Pancreas (tissue), 10 donors: ENCODE measurements around the gene RIC8B. TPM values are rescaled to one million over a fixed set of nuclear protein-coding genes. Genes with fewer than 3 reads are reported as not detected.

Experiments
- ATAC-seq, 4 donors: fragments of 200-7000 bp; cut with Tn5 transposase; one replicate each; pipeline versions ENCODE4 v1.8.0 to v1.9.1; 2020; ENCODE audit warnings: mild to moderate bottlenecking in 4 of 4, moderate library complexity in 4 of 4
- DNase-seq, 6 donors: peaks; one replicate each; pipeline ENCODE4 v3.0.0-alpha.2; 2020
- FAIRE-seq: peaks from 2 replicates; lab custom pipeline; 2012; peaks lifted over from hg19 to GRCh38; lab: Jason Lieb, UNC
- H3K27ac ChIP-seq, 4 donors: fragments of 200-600 bp; sonication (generic); 1 replicate in 3 of 4; 2 replicates in 1 of 4; pipeline versions ENCODE4 v1.5.0 to v1.8.0; 2020
- H3K27me3 ChIP-seq, 4 donors: fragments of 200-600 bp; one replicate each; pipeline ENCODE4 v1.8.0; 2021
- H3K36me3 ChIP-seq, 3 donors: fragments of 200-600 bp; sonication (generic) in 1 of 3; one replicate each; pipeline versions ENCODE4 v1.5.0 to v1.8.0; 2020 to 2021
- H3K4me1 ChIP-seq, 3 donors: fragments of 200-600 bp; one replicate each; pipeline ENCODE4 v1.8.0; 2021
- H3K4me3 ChIP-seq, 4 donors: fragments of 200-600 bp; sonication (generic) in 2 of 4; one replicate each; pipeline versions ENCODE4 v1.5.0 to v1.8.0; 2020 to 2021
- H3K9me3 ChIP-seq, 4 donors: fragments of 200-600 bp; one replicate each; pipeline ENCODE4 v1.8.0; 2021
- WGBS, 2 donors: extraction: QIAGEN DNeasy Blood & Tissue Kit; methylation state at CpG; one replicate each; pipeline ENCODE4 v1.1.7; 2013; 5-methylcytosine and 5-hydroxymethylcytosine counted together
- intact Hi-C, 3 donors: fragments of 100-400 bp; cut with DNase I; formaldehyde crosslinking; loops; one replicate each; pipeline versions ENCODE4 v1.11.1 to v1.14.2; 2022
- polyA plus RNA-seq, 2 donors: library from polyadenylated mRNA; stranded (reverse); fragments of 200-250 nt; gene quantifications; one replicate each; pipeline ENCODE4 v1.2.3, GENCODE V29; 2013
- total RNA-seq, 6 donors: library from RNA; stranded (reverse); fragmentation: NEBNext Ultra II Directional in 4 of 6; extraction: Animal tissue kit (Norgen Biotek cat#: 25700) in 4 of 6; gene quantifications; one replicate each; pipeline versions ENCODE4 v1.2.1 to v1.2.4, GENCODE V29; 2021 to 2023
- TF ChIP-seq, protein P1 (sequence below), 4 donors: fragments of 200-600 bp; sonication (generic) in 3 of 4; IDR thresholded peaks; one replicate each; pipeline versions ENCODE4 v1.5.0 to v1.8.0; 2021; ENCODE audit warnings: antibody characterized with exemption in 4 of 4
- donor health status: healthy with polysubstance abuse.
- donor health status: DM: no; HTN: no; CAD: no; lungs with moderate emphysema.
- donor health status: DM: no; HTN: no; CAD: no.
- donor health status: control.
- donor health status: control.
- donor health status: Bipolar disorder and iron deficiency.
- donor health status: DM: yes; HTN: yes; CAD: no.
- donor health status: DM: no; HTN: no; CAD: no.
- donor health status: DM: no; HTN: no; CAD: no.
- donor health status: DM: yes; HTN: yes; CAD: no.

Gene RIC8B
- total and polyA plus RNA-seq, 8 donors, result 5.3 to 17.5 (median 9.8) TPM

DNA sequence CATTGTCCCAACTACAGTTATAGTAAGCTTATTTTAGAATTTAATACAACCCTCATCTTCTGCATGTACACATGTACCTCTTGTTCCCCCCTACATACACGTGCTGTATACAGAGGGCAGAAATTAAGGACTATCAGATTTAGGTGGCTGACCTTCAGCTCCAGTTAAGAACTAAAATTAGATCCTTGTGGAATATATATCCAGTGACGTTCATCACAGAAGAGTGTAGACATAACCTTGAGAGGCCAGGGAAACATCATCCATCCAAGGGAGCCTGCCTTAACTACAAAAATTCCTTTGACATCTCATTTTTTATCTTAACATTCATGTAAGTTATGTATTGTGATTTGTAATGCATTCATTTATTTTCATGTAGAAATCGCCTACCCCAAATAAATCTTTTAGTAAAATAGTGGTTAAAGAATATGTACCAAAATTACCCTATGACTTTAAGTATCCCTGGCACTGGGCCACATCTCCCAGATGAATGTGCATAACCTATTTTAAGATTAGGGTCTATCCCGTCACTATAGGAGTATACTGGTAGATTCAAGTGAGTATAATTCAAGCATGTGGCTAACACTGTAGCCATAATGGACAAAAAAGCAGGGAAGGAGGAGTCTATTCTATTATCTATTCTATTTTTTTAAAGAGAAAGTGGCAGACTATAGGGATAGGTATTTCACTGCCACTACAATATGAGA, 27.5 kb downstream of the RIC8B start:
- H3K4me1 ChIP-seq, result no peaks in the 10 kb centered on the region
- 52 to 63% methylated on average over 4 of the region's 4 CpGs for WGBS, 2 donors
- no peak overlapping the region for H3K4me3 ChIP-seq
- H3K27ac ChIP-seq, result no peak overlapping the region
- no peak for FAIRE-seq
- H3K9me3 ChIP-seq, result no peaks in the 10 kb centered on the region
- no peak for DNase-seq
- H3K27me3 ChIP-seq, result no peaks in the 10 kb centered on the region
- ATAC-seq, result no peak
- TF ChIP-seq, protein P1, sequence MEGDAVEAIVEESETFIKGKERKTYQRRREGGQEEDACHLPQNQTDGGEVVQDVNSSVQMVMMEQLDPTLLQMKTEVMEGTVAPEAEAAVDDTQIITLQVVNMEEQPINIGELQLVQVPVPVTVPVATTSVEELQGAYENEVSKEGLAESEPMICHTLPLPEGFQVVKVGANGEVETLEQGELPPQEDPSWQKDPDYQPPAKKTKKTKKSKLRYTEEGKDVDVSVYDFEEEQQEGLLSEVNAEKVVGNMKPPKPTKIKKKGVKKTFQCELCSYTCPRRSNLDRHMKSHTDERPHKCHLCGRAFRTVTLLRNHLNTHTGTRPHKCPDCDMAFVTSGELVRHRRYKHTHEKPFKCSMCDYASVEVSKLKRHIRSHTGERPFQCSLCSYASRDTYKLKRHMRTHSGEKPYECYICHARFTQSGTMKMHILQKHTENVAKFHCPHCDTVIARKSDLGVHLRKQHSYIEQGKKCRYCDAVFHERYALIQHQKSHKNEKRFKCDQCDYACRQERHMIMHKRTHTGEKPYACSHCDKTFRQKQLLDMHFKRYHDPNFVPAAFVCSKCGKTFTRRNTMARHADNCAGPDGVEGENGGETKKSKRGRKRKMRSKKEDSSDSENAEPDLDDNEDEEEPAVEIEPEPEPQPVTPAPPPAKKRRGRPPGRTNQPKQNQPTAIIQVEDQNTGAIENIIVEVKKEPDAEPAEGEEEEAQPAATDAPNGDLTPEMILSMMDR (IDR thresholded peaks at IDR 0.05), result no peak
- H3K36me3 ChIP-seq, result no peaks in the 10 kb centered on the region
- intact Hi-C loops, result no loop called here

DNA sequence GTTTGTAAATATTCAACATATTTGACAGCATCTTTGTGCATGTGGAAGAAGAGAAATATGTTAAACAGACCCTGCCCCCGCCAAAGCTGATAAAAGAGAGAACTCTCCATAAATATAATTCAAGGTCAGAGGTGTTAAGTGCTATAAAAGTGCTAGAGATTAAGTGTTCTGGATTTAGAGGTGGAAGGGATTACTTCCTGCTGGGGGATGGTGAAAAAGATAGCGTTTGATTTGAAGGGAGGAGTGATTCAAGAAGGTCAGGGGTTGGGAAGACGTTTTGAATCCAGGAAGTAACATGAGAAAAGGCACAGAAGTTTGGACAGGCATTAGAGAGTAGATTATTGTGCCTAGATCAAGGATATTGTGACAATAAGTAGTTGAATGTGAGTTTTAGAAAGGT, 30.2 kb downstream of the RIC8B start:
- no peaks in the 10 kb centered on the region for H3K9me3 ChIP-seq
- no peak overlapping the region for H3K4me3 ChIP-seq
- H3K27me3 ChIP-seq, result no peaks in the 10 kb centered on the region
- intact Hi-C loops, result no loop called here
- no peak for ATAC-seq
- FAIRE-seq, result no peak
- H3K27ac ChIP-seq, result no peak overlapping the region
- H3K4me1 ChIP-seq, result no peaks in the 10 kb centered on the region
- WGBS, 2 donors, result 31 to 40% methylated on average over 3 of the region's 3 CpGs
- TF ChIP-seq, protein P1 (IDR thresholded peaks at IDR 0.05), result no peak
- DNase-seq, result no peak
- H3K36me3 ChIP-seq, result no peaks in the 10 kb centered on the region

DNA sequence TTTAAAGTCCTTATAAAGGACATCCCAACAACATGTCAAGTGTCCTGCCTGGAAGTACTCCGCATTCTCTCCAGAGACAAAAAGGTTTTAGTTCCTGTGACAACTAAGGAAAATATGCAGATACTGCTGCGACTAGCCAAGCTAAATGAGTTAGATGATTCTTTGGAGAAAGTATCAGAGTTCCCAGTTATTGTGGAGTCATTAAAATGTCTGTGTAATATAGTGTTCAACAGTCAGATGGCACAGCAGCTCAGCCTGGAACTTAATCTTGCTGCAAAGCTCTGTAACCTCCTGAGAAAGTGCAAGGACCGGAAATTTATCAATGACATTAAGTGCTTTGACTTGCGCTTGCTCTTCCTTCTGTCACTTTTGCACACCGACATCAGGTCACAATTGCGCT, 40.2 kb downstream of the RIC8B start:
- 90 to 93% methylated on average over 6 of the region's 6 CpGs for WGBS, 2 donors
- Histone ChIP-seq H3K27ac (no peak overlapping the region), H3K4me3 (no peak overlapping the region), H3K36me3 (peaks cover 0 to 7% (median 4%) of the 10 kb centered on the region in 3 donors), H3K9me3 (no peaks in the 10 kb centered on the region), H3K27me3 (no peaks in the 10 kb centered on the region), H3K4me1 (no peaks in the 10 kb centered on the region)
- TF ChIP-seq, protein P1 (IDR thresholded peaks at IDR 0.05), result no peak
- ATAC-seq (no peak), DNase-seq (no peak), FAIRE-seq (no peak)
- intact Hi-C loops, result no loop called here

DNA sequence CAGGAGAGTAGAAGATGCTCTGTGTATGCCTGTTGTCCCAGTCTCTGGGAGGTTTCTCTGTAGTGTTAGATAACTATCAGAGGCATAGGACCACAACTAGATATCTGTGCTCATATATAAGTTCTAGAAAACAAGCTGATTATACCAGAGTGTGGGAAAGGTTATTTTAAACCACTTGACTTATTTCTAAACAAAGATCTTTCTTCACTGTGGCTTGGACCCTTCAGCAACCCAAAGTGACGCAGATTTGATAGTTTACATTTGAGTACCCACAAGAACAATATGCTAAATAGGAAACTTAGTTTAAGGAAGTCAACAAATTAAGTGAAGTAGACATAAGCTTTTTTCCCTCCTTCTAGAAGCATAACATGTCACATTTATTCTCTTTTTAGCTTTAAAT, 41.3 kb downstream of the RIC8B start:
- H3K27ac ChIP-seq, result no peak overlapping the region
- DNase-seq (no peak), FAIRE-seq (no peak), ATAC-seq (no peak)
- no peaks in the 10 kb centered on the region for H3K27me3 ChIP-seq
- no peaks in the 10 kb centered on the region for H3K9me3 ChIP-seq
- intact Hi-C loops, result no loop called here
- no peak overlapping the region for H3K4me3 ChIP-seq
- H3K36me3 ChIP-seq, result peaks cover 0 to 7% (median 4%) of the 10 kb centered on the region in 3 donors
- 89 to 94% methylated on average over 1 of the region's 1 CpG for WGBS, 2 donors
- H3K4me1 ChIP-seq, result no peaks in the 10 kb centered on the region
- TF ChIP-seq, protein P1 (IDR thresholded peaks at IDR 0.05), result no peak

DNA sequence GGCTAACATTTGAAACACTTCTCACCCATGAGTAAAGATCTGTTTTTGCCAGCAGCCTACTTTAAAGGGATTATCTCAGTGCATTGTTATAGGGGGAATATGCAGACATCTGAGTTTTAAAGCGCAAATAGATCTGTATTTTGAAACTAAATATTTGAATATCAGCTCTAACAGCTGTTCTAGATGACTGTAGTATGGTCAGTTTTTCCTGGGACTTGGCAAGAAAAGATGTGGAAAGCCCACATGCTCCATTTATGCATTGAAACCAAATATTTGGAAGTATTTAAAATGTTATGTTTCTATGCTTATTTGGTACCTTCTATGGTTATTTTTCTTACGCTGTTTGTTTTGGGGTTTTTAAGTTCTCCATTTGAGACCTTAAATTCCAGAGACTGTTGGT, 41.7 kb downstream of the RIC8B start:
- no peaks in the 10 kb centered on the region for H3K9me3 ChIP-seq
- FAIRE-seq (no peak), DNase-seq (no peak), ATAC-seq (no peak)
- no peak overlapping the region for H3K4me3 ChIP-seq
- no peaks in the 10 kb centered on the region for H3K4me1 ChIP-seq
- no peaks in the 10 kb centered on the region for H3K27me3 ChIP-seq
- intact Hi-C loops, result no loop called here
- peaks cover 0 to 7% (median 4%) of the 10 kb centered on the region in 3 donors for H3K36me3 ChIP-seq
- 81 to 84% methylated on average over 2 of the region's 2 CpGs for WGBS, 2 donors
- H3K27ac ChIP-seq, result no peak overlapping the region
- TF ChIP-seq, protein P1 (IDR thresholded peaks at IDR 0.05), result no peak
